Measurements from ENCODE around the gene PIGS.
A peak's percentile ranks its signal among the peaks of the same experiment; 100 is the strongest.
"Not testable (repeated sequence)": the region's sequence is repeated elsewhere in the genome, so short reads cannot be mapped to it uniquely, and the experiment has no call there.

The PIGS gene

GRCh38 chr17:28571361-28572122 is at the start of gene PIGS:
PIGS (minus strand) TSS chr17:28571524; CDS start chr17:28571496, 28 bp downstream.
- peak; percentile 99 for DNase-seq (ENCODE audit: low spot score)

DNA sequence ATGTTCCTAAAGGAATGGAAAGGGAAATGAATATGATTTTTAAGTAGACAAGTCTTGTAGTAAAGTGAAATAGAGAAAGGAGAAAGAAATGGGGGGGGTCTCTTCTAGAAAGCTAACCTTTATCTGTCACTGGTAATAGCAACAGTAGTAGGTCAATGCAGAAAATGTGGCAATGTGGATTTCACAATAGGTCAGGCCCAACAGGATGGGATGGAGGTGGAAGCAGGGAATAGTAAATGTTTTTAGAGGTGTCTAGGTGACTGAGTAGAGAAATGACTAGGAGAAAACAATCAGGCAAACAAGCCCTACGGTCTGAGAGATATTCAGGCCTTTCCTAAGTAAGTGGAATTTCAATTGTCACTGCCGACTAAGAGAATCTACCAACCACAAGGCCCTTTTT is 48.7 kb upstream of the PIGS start:
- no peak for DNase-seq (ENCODE audit: low spot score)

DNA sequence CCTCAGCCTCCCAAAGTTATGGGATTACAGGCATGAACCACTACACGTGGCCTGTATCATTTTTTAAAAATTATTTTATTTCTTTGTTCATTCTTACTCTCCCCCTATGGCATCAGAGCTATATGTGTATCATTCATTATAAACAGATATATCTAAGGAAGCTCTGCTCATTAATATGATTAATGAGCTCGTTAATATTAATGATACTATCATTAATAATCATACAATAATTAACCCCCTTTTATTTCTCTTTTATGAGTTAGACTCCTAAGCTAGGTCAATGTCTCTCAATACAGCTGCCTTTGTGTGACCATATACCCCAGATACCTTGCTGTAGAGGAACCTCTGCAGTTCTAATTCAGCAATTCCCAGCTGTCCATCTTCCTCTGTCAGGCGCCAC is 47.1 kb upstream of the PIGS start:
- no peak for DNase-seq (ENCODE audit: low spot score)

DNA sequence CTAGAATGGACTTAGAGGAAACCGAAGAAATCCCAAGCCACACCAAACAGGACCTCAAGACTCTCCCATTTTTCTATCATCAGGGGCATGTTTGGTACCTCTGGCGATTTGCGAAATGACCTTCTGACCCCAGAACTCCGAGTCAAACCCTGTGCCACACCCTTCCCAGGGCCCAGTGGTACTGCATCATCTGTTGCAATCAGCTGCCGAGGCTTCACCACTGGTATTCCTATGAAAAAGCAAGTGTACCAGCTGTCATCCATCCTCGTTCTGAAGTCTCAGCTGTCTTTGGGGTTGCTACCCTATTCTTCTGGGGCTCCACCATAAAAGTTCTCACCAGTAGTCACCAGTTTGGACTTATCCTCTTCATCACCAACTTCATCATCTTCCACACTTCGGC is 45.0 kb upstream of the PIGS start:
- no peak for DNase-seq (ENCODE audit: low spot score)

- DNase-seq (ENCODE audit: low spot score), result no peak
These were observed 44.1 kb upstream of the PIGS start for GRCh38 chr17:28615260-28615940.

DNA sequence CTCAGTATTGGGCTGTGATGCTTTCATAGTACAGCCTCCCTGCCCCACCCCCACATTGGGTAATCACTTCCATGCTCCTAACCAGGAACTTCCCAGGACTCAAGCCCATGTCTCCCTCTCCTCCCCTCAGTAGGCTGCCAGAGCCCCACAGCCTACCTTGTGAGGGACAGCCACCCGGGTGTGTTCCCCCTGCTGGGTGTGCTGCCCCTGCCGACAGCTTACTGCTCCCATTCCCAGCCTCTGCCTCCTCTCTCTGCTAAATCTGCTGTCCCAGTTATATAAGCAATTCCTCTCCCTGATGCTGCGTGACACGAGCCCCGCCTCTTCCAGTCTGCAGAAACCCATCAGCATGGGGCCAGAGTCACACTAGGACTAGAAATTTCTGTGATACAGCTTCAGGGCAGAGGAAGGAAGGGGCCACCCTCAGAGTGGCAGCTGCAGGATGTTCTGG is 42.6 kb upstream of the PIGS start, which contains the start of gene RSKR:
TSS of gene RSKR (minus strand) at position 255 of the 451 bp plus-strand sequence. CDS start at position 231, 24 bp downstream.
- DNase-seq (ENCODE audit: low spot score), result no peak

DNA sequence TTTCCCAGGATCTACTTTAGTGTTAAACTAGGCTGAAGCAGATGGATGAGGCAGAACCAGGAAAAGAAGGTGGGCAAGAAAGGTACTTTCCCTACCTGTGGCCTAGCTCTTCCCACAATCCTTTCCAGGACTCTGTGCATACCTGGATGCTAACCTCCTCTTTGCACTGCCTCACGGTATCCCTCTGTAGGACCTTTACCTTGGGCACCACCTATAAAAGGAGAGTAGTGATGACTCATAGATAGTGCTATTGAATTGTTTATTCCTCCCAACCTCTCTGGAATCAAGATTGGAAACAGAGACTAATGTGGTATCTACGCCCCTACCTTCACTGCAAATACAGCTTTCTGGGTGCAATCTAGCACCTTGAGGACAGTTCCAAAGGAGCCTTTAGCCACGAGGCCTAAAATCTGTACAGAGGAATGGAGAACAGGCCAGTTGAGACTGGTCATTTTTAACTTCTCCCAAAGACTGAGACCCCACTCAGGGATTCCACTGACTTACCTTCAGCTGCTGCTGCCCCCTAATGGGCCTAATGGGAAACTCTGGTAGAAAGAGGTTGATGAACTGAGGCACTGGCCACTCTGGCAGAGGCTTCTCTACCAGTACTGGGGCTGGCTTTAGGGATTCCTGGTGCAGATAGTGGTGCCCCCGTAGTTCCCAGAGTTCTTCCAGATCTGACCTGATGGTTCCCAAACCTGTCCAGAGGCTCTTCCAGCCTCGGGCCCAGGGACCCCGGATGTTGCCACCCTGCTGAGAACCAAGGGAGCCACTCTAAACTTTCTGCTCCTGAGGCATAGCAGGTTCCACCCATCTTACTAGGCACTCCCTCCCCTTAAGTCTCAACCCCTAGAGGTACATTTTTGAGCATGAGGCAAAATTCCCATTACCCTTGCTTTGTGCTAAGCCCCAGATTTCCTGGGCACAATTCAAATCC is 41.9 kb upstream of the PIGS start:
- DNase-seq (ENCODE audit: low spot score), result peak; percentile 41

DNA sequence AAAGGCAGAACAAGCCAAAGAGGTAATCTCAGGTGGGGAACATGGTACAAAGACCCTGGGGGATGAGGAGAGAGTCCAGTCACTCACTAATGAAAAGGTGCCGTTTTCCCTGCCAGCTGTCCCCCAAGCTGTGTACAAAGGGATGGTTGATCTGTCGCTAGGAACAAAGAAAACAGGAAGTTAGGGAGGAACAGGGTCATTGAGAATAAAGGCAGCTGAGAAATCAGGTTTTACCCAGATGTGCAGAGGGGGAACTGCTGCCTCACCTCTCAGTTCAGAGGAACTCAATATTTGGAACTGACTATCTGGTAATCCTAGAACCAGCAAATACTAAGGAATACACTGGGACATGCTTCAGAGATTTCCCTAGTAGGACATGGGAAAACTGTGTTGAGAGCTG is 41.2 kb upstream of the PIGS start:
- no peak for DNase-seq (ENCODE audit: low spot score)

GRCh38 chr17:28610376-28610775 is 39.1 kb upstream of the PIGS start:
- no peak for DNase-seq (ENCODE audit: low spot score)

DNA sequence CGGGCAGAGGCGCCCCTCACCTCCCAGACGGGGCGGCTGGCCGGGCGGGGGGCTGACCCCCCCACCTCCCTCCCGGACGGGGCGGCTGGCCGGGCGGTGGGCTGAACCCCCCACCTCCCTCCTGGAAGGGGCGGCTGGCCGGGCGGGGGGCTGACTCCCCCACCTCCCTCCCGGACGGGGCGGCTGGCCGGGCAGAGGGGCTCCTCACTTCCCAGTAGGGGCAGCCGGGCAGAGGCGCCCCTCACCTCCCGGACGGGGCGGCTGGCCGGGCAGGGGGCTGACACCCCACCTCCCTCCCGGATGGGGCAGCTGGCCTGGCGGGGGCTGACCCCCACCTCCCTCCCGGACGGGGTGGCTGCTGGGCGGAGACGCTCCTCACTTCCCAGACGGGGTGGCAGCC is 32.7 kb upstream of the PIGS start:
- DNase-seq (ENCODE audit: low spot score), result not testable (repeated sequence)

DNA sequence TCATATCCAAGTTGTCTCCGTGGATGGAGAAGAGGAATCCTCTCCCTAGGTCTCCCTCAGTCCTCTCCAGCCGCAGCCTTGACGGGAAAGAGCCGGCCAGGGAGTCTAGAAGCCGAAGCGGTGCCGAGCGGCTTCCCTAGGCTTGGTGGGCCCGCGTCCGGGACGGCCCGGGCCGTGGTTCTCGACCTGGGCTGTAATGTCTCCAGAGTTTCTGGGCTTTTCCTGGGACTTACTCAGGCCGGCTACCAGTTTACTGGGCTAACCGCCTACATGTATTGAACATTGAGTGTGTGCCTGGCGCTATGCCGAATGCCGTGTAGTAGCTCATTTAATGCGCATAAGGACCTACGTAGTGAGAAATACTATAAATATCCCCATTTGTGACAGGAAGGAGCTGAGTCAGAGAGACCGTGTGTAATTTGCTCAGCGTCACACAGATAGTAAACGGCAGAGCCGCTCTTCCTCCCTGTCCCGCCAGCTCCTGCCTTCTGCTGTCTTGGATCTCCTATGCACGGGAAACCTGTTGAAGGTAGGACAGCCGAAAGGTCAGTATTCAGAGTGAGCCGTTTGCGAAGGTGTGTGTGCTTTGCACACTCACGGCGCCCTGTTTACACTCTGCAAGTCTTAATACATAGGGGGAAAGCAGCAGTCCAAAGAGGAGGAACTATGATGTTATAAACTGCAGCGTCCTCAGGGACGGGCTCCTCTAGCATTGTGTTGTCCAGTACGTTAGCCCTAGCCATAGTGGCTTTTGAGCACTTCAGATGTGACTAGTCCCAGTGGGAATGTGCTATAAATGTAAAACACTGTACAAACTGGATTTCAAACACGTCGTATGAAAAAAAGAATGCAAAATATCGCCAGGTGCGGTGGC is 28.2 kb upstream of the PIGS start:
- peak; percentile 53 for DNase-seq (ENCODE audit: low spot score)

DNA sequence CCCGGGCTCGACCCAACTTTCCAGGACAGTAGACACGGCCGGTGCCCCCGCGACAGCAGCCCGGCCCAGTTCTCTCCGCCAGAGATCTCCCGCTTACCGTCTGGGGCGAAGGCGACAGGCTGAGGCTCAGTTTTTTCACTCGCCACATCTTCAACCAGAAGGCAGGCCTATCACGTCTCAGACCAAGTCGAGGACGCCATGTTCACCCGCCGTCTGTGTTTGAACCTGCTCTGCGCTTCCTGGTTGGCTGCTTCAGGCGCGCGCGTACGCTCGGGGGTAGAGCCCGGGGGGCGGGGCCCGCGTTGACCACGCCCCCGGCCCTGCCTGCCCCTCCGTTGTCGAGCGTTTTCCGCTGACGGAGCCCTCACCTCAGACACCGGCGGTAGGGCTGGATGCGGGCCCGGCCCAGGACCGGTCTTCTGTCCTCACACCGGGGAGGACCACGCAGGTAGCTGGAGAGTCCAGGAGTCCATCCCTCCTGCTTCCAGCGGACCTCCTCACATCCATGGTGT is 27.5 kb upstream of the PIGS start, which contains the start of gene SPAG5:
TSS of gene SPAG5 (minus strand) at position 227 of the 512 bp plus-strand sequence. CDS start at position 148, 79 bp downstream.
- peak; percentile 95 for DNase-seq (ENCODE audit: low spot score)

DNA sequence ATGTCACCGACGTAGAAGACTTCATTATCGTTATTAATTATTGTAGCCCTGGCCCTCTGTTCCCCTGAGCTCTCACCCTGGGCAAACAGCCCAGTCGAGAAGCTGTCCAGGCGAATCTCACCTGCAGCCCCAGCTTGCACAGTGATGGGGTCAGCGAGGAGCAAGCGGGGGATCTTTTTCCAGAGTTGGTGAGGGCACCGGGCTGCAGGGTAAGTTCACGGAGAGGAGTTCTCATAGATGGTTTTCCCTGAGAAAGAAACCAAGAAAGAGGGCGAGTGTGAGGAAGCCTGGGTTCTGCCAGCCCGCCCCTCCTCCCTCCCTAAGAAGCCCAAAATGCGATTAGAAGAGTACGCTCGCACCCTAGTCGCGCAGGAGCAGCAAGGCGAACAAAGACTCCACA is 27.1 kb upstream of the PIGS start:
- DNase-seq (ENCODE audit: low spot score), result no peak

DNA sequence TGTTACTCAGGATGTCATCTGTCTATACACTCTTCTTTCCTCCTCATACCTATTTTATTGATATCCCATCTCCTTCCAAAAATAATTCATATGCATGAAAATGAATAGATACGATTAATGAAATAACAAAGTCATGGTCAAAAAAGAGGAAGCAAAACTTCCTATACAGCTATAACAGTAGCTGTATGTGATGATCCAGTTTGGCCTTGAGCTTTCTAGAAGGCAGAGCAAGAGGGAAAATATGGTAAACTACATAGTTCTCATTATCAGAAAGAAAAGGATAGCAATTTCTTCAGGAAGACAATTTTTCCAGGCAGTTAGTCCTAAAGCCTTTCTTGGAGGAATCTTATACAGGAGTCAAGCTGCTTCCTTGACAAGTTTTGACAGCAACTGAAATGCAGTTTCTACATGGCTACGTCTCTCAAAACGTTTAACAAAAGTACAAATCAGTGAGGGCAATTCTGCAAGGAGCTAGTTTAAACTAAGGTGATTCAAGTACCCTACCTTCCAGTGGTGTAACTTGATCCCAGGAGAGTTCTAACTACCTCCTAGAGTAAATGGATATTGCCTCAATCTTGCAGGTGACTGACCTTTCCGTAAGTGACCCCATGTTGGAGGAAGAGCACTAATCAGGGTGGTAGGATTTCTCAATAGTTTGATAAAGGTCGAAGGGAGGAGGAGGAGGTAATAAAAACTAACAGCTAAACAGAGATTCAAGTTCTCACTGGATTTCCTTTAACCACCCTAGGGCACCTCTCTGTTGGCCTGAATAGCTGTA is 26.5 kb upstream of the PIGS start:
- peak; percentile 62 for DNase-seq (ENCODE audit: low spot score)

DNA sequence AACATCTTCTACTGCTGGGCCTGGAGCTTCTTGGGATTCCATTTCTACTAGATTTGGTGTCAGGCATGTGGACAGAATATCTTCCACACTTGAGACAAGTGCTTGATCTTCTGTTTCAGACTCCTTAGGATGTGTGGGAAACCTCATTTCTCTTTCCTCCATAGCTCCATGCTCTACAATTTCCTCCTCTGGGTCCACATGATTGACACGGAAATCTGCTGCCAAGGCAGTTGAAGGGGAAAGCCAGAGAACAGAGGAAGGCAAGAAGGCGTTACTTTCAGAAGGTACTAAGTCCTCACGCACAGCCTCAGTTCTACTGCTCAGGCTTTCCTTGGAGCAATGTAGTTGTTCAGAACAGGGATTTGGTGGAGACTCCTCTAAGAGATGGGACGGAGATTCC is 20.9 kb upstream of the PIGS start:
- DNase-seq (ENCODE audit: low spot score), result no peak

GRCh38 chr17:28585851-28586250 is 14.5 kb upstream of the PIGS start:
- no peak for DNase-seq (ENCODE audit: low spot score)

GRCh38 chr17:28584434-28584833 is 13.1 kb upstream of the PIGS start:
- DNase-seq (ENCODE audit: low spot score), result no peak

- no peak for DNase-seq (ENCODE audit: low spot score)
These were observed 11.2 kb upstream of the PIGS start for GRCh38 chr17:28582513-28582912.

DNA sequence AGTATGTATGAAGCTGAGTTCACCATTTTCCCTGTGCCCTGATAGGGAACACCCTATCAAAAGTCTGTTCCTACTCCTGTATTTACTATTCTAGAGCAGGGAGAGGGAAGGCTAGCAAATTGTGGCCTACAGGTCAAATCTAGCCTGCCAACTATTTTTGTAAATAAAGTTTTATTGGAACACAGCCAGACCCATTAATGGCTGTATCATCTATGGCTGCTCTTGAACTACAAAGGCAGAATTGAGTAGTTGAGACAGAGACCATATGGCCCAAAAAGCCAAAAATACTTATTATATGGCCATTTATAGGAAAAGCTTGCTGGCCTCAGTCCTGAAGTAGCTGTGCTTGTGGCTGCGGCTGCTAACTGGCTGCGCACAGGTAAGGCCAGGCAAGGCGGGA is 9.6 kb upstream of the PIGS start:
- no peak for DNase-seq (ENCODE audit: low spot score)

GRCh38 chr17:28579526-28579925 is 8.2 kb upstream of the PIGS start:
- no peak for DNase-seq (ENCODE audit: low spot score)
